SU-DHL-6 (cell line): ENCODE measurements around the gene AZI2.

ENCODE experiments used
- H2AFZ ChIP-seq: fragments of 200-600 bp; sonication (generic); 2 replicates; pipeline ENCODE4 v1.6.1; 2014; ENCODE audit warnings: low read depth, mild to moderate bottlenecking, moderate library complexity, mixed read lengths, antibody characterized with exemption, low read length; ENCODE audit not compliant: severe bottlenecking
- H3F3A ChIP-seq: fragments of 200-600 bp; shearing (Covaris generic); 2 replicates; pipeline ENCODE4 v1.6.0; 2016; ENCODE audit warnings: antibody characterized with exemption, mild to moderate bottlenecking; ENCODE audit not compliant: insufficient read depth
- H3K27ac ChIP-seq: fragments of 200-600 bp; sonication (generic); 2 replicates; pipeline ENCODE4 v1.5.1; 2016; ENCODE audit warnings: low read depth, mild to moderate bottlenecking, low read length, moderate library complexity, mixed read lengths
- H3K27me3 ChIP-seq: fragments of 200-600 bp; sonication (generic), shearing (Covaris generic); 2 replicates; pipeline ENCODE4 v1.6.0; 2014; ENCODE audit warnings: mild to moderate bottlenecking, low read length
- H3K36me3 ChIP-seq: fragments of 200-600 bp; sonication (generic); 2 replicates; pipeline ENCODE4 v1.6.1; 2014; ENCODE audit warnings: mild to moderate bottlenecking, low read length, mixed read lengths
- H3K4me2 ChIP-seq: fragments of 300-600, 200-600 bp; shearing (Covaris generic), sonication (generic); 2 replicates; pipeline ENCODE4 v1.6.0; 2014; ENCODE audit warnings: low read length, low read depth, mild to moderate bottlenecking; ENCODE audit not compliant: poor library complexity, severe bottlenecking
- H3K4me3 ChIP-seq: fragments of 200-600 bp; sonication (generic); 2 replicates; pipeline ENCODE4 v1.5.1; 2014; ENCODE audit warnings: antibody characterized with exemption, low read length, mild to moderate bottlenecking, mixed read lengths; ENCODE audit not compliant: insufficient read depth, poor library complexity, severe bottlenecking
- H3K79me2 ChIP-seq: fragments of 200-600 bp; sonication (generic); 2 replicates; pipeline ENCODE4 v1.6.1; 2014; ENCODE audit warnings: mild to moderate bottlenecking, low read length, moderate library complexity; ENCODE audit not compliant: insufficient read depth
- H3K9ac ChIP-seq: fragments of 200-600 bp; sonication (generic); 2 replicates; pipeline ENCODE4 v1.7.0; 2014; ENCODE audit warnings: mild to moderate bottlenecking, low read length
- H3K9me2 ChIP-seq: fragments of 200-600 bp; sonication (generic); replicated peaks from 2 replicates; pipeline ENCODE4 v1.6.1; 2014; ENCODE audit warnings: low read length; ENCODE audit not compliant: insufficient read depth
- H3K9me3 ChIP-seq: fragments of 200-600 bp; sonication (generic); 2 replicates; pipeline ENCODE4 v1.6.1; 2014; ENCODE audit warnings: low read length, mixed read lengths; ENCODE audit not compliant: insufficient read depth
- H4K20me1 ChIP-seq: fragments of 200-600 bp; sonication (generic); 2 replicates; pipeline ENCODE4 v1.6.1; 2014; ENCODE audit warnings: low read depth, mild to moderate bottlenecking, antibody characterized with exemption, low read length, moderate library complexity, mixed read lengths
- EZH2phosphoT487 ChIP-seq: fragments of 200-600 bp; sonication (generic), shearing (Covaris generic); conservative IDR thresholded peaks from 2 replicates; pipeline ENCODE4 v1.6.1; 2018; ENCODE audit warnings: mild to moderate bottlenecking, antibody characterized with exemption, low read length, moderate library complexity, mixed read lengths
- TF ChIP-seq, protein P1 (sequence below): fragments of 200-600 bp; sonication (generic); IDR thresholded peaks from one replicate; pipeline ENCODE4 v1.5.1; 2017; ENCODE audit warnings: antibody characterized with exemption, mild to moderate bottlenecking, low read length, moderate library complexity; ENCODE audit not compliant: insufficient read depth, poor library complexity, severe bottlenecking

Gene AZI2

DNA sequence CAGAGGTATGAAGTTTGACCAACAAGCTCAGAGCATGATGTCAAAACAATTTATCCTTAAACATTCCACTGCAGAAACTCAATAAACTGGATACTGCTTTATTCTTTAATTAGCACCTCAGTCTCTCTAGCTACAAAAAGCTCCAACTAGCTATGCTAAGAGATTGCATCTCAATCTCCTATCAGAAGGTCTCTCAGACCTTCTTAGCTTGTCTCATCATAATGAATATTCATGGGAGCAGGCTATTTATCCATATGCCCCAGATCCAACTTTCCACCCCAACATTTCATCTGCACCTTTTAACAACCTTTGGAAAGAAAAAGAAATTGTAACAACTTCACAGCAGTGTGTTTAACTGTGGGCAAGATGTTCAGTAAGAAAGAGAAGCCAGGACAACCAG, 11.4 kb downstream of the AZI2 start:
- Histone ChIP-seq H3K9me3 (no peaks in the 10 kb centered on the region), H3F3A (no peaks in the 10 kb centered on the region), H3K36me3 (peaks cover 9% of the 10 kb centered on the region; the same call in 1 of the 2 replicates), H3K9ac (no peak overlapping the region), H3K27me3 (no peaks in the 10 kb centered on the region), H3K27ac (no peak overlapping the region), H3K4me3 (no peak overlapping the region), H3K9me2 (no peaks in the 10 kb centered on the region), H3K4me2 (no peak overlapping the region), H4K20me1 (0 out of 2 replicates have a peak, but pooled peaks cover 4% of the 10 kb centered on the region), H2AFZ (no peak overlapping the region), H3K79me2 (no peaks in the 10 kb centered on the region)
- TF ChIP-seq EZH2phosphoT487, result no peak
- TF ChIP-seq, protein P1, sequence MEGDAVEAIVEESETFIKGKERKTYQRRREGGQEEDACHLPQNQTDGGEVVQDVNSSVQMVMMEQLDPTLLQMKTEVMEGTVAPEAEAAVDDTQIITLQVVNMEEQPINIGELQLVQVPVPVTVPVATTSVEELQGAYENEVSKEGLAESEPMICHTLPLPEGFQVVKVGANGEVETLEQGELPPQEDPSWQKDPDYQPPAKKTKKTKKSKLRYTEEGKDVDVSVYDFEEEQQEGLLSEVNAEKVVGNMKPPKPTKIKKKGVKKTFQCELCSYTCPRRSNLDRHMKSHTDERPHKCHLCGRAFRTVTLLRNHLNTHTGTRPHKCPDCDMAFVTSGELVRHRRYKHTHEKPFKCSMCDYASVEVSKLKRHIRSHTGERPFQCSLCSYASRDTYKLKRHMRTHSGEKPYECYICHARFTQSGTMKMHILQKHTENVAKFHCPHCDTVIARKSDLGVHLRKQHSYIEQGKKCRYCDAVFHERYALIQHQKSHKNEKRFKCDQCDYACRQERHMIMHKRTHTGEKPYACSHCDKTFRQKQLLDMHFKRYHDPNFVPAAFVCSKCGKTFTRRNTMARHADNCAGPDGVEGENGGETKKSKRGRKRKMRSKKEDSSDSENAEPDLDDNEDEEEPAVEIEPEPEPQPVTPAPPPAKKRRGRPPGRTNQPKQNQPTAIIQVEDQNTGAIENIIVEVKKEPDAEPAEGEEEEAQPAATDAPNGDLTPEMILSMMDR, result no peak

GRCh38 chr3:28335246-28335645, 13.4 kb downstream of the AZI2 start:
- no peaks in the 10 kb centered on the region for H3K9me2 ChIP-seq
- H3F3A ChIP-seq, result no peaks in the 10 kb centered on the region
- no peaks in the 10 kb centered on the region for H3K9me3 ChIP-seq
- no peak overlapping the region for H3K9ac ChIP-seq
- no peak for TF ChIP-seq EZH2phosphoT487
- TF ChIP-seq, protein P1, result no peak
- H4K20me1 ChIP-seq, result no peaks in the 10 kb centered on the region
- no peak overlapping the region for H2AFZ ChIP-seq
- H3K36me3 ChIP-seq, result peaks cover 9% of the 10 kb centered on the region; the same call in 1 of the 2 replicates
- no peak overlapping the region for H3K27ac ChIP-seq
- H3K79me2 ChIP-seq, result no peaks in the 10 kb centered on the region
- no peak overlapping the region for H3K4me2 ChIP-seq
- H3K4me3 ChIP-seq, result no peak overlapping the region
- H3K27me3 ChIP-seq, result no peaks in the 10 kb centered on the region

DNA sequence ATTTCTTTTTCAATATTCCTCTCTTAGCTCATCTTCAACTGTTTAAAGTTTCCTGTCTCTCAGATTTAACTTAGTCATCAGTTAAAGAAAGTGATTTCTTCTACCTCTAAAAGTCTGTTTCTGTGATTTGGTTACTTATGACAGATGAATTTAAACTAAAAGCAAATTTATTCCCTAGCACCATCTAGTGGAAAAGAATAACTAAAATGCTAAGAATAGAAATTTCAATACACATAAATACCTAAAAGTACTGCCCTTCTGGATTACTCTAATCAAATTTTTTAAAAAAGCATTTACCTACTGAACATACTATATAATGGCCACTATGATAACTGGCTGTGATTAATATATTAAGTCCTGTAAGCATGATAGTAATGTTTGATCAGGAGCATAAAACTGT, 14.1 kb downstream of the AZI2 start:
- H3K9me2 ChIP-seq, result no peaks in the 10 kb centered on the region
- H4K20me1 ChIP-seq, result no peaks in the 10 kb centered on the region
- no peak overlapping the region for H3K4me3 ChIP-seq
- H2AFZ ChIP-seq, result no peak overlapping the region
- no peak for TF ChIP-seq EZH2phosphoT487
- TF ChIP-seq, protein P1, result no peak
- peaks cover 6% of the 10 kb centered on the region; the same call in 1 of the 2 replicates for H3K36me3 ChIP-seq
- no peaks in the 10 kb centered on the region for H3F3A ChIP-seq
- H3K4me2 ChIP-seq, result no peak overlapping the region
- H3K9me3 ChIP-seq, result no peaks in the 10 kb centered on the region
- no peak overlapping the region for H3K9ac ChIP-seq
- H3K27ac ChIP-seq, result no peak overlapping the region
- H3K79me2 ChIP-seq, result no peaks in the 10 kb centered on the region
- H3K27me3 ChIP-seq, result no peaks in the 10 kb centered on the region
